GM12801 (cell line): ENCODE results near the gene ZNF644.

ENCODE experiments used
- TF ChIP-seq, protein P1 (sequence below): IDR thresholded peaks from one replicate; pipeline ENCODE4 v1.5.1; 2011; ENCODE audit warnings: control low read depth; ENCODE audit not compliant: insufficient read length; ENCODE audit errors: extremely low read depth

The ZNF644 gene

DNA sequence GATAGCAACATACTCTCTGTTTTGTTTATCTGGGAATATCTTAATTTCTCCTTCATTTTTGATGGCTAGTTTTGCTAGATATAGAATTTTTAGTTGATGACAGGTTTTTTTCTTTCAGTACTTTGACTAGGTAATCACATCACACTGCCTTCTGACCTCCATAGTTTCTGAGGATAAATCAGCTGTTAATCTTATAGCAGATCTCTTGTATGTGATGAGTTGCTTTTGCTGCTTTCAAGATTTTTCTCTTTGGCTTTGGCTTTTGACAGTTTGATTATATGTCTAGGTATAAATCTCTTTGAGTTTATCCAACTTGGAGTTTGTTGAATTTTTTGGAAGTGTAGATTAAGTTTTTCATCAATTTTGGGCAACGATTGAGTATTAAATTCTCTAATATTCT is 142.6 kb downstream of the ZNF644 start:
- TF ChIP-seq, protein P1, sequence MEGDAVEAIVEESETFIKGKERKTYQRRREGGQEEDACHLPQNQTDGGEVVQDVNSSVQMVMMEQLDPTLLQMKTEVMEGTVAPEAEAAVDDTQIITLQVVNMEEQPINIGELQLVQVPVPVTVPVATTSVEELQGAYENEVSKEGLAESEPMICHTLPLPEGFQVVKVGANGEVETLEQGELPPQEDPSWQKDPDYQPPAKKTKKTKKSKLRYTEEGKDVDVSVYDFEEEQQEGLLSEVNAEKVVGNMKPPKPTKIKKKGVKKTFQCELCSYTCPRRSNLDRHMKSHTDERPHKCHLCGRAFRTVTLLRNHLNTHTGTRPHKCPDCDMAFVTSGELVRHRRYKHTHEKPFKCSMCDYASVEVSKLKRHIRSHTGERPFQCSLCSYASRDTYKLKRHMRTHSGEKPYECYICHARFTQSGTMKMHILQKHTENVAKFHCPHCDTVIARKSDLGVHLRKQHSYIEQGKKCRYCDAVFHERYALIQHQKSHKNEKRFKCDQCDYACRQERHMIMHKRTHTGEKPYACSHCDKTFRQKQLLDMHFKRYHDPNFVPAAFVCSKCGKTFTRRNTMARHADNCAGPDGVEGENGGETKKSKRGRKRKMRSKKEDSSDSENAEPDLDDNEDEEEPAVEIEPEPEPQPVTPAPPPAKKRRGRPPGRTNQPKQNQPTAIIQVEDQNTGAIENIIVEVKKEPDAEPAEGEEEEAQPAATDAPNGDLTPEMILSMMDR, result no peak

DNA sequence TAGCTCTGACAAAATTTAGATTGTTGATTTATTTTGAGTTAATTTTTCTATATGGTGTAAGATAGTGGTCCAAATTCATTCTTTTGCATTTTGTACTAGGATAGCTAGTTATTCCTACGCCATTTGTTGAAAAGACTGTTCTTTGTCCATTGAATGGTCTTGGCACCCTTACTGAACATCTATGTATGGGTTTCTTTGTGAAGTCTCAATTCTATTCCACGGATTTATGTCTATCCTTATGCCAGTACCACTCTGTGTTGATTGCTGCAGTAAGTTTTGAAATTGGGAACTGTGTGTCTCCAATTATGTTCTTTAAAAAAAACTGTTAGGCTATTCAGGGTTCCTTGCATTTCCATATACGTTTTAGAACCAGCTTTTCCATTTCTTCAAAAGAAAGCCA is 145.7 kb downstream of the ZNF644 start:
- TF ChIP-seq, protein P1, result no peak
